Measurements from ENCODE around the gene BCO1.

Gene BCO1

DNA sequence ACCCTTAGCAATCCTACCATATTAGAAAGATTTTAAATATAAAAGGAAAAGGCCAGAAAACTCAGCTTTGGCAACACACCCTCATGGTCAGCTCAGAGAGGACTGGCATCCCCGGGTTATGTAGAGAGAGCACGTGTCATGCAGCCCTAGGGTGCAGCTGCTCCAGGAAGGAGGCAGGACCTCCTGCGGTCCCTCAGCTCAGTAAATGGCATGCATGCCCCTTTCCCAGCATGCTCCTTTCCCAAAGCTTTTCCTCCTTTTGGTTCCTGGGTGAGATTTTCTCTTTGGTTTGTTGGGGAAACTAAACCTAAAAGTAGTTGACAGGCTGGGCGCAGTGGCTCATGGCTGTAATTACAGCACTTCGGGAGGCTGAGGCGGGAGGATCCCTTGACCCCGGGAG, 80.2 kb downstream of the BCO1 start:
- no peak for DNase-seq (ENCODE audit: low read depth)

- peak; percentile 89 for DNase-seq (ENCODE audit: low read depth)
Observed at GRCh38 chr16:81319221-81319912, 80.9 kb downstream of the BCO1 start.

DNA sequence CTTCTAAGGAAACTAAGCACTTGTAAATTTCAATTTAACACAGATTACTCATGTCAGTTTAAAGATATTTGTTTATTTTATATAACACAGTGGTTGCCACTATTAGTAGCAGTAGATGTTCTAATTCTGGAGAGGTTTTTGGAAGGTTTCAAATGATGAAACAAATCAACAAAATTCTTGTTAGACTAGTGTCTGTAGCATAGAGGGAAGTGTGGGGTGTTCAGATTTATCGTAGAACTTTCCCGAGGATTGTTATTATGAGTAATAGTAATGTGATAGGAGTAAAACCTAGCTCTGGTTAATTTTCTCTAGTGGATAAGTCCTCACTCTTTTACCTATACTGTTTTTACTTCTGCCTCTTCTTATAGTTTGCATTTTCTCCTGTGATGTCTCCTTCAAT, 82.5 kb downstream of the BCO1 start:
- DNase-seq (ENCODE audit: low read depth) = peak; percentile 69

GRCh38 chr16:81321536-81321935, 83.0 kb downstream of the BCO1 start:
- peak; percentile 28 for DNase-seq (ENCODE audit: low read depth)

DNA sequence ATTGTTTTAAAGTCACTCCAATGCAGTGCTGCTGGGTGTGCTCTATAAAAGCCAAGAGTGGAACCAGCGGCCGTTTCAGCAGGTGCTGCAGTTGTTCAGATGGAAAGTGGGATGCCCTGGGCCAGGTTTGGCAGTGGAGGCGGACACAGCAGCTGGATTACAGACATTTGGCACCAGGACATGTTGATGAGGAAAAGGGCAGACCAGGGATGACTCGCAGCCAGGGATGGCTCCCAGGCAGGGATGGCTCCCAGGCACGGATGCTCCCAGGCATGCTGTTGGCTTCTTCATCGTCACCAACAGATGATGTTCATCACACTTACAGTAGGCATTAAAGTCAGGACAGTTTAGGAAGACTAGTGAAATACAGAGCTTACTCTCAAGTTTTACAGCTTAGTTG, 86.3 kb downstream of the BCO1 start:
- DNase-seq (ENCODE audit: low read depth) = no peak

- DNase-seq (ENCODE audit: low read depth) = no peak
Observed at GRCh38 chr16:81327011-81327410, 88.5 kb downstream of the BCO1 start.

DNA sequence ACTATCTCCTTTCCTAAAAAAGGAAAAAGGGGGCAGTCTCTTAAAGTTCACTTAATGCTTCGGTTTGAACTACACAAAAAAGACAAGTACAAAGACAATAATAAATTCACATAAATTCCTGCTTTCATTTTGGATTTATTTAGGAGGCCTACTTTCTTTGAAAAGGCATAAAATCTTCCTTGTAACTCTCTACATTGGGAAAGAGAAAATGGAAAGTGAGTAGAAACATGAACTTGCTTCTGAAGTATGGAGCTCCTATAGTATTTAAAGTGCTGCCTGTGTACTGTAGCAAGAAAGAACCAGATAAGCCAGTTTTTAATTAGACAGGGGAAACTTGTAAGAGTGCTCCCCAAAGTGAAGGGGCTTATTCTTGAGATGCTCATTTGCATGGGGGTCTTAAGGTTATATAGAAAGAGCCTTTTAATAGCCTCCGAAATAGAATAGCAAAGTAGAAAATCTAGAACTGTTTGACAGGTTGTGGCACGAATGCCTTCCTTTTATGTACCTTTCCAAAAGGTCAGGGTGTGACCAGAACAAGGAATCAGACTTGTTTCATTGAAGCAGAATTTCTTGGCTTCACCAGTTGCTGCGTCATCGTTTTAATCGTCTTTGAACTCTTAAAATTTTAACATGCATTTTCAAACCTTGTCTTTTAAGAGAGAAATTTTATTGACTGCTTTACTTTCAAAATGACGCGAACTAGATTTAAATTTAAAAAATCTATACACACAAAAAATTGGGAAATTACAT, 89.1 kb downstream of the BCO1 start:
- DNase-seq (ENCODE audit: low read depth) = no peak

DNA sequence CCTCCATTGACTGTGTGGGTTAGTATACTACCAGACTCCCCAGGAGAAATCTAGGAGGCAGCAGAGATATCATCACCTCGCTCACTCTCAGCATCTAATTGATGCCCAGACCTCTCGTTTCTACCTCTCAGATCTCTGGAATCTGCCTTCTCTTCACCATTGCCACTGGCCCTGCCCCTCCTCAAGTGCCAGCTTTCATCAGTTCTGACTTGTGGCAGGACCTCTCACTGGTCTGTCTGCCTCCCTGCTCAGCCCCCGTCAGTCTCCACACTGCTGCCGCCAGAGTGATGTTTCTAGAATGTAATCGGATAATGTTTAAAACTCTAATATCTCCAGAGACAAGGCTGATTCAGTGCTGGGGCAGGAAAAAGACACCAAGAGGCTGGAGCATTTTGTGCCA, 91.5 kb downstream of the BCO1 start:
- DNase-seq (ENCODE audit: low read depth) = no peak

DNA sequence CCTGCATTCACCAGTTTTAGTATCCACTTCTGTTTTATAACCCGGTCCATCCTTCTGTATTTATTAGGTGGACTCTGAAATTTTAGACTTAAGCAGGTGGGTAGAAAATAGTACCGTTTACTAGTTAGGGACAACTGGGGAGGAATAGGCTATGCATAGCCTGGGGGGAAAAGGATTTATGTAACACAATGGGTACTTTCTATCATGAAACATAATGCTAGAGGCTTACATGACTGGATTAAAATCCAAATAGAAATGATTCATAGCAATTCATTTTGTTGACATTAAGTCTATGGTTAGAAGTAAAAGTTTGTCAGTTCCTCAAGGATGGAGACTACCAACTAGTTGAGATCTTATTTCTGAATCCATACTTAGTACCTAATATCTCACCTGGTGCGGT, 94.9 kb downstream of the BCO1 start:
- no peak for DNase-seq (ENCODE audit: low read depth)

DNA sequence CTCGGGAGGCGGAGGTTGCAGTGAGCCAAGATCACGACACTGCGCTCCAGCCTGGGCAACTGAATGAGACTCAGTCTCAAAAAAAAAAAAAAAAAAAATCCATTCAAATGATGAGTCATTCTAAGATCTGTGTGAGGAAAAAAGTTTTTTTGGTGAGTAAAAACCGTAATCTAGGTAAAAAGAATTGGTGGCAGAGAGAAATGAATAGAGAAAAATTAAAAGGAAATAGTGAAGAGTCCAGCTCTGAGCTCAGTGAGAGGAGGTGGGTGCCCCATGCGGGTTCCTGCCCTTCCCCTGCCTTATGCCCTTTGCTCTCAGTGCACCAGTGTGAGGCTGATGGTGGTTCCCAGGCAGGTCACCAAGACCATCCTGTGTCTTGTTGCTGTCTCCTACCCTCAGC, 97.2 kb downstream of the BCO1 start:
- DNase-seq (ENCODE audit: low read depth) = no peak

DNA sequence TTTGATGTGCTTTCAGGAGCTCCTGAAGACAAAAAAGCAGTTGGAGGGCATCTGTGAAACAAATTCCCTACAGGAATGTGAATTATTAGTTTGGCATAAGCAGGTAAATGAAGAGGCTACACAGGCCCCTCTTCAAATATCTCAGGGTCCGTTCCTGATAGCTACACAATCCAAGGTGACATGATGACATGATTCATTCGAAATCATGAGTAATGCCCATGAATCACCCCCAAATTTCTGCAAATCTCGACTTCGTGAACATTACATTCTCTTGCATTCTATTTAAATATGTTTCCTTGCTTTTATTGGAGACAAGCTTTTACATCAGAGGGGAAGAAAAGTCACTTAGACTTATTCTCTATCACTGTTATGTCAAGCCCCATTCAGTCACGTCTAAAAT, 98.6 kb downstream of the BCO1 start:
- peak; percentile 36 for DNase-seq (ENCODE audit: low read depth)

Measured in iris pigment epithelial cell (primary cell).